22Rv1 (cell line): Measurements from ENCODE around the gene APIP.
A peak's percentile ranks its signal among the peaks of the same experiment; 100 is the strongest.
"Not testable (repeated sequence)": the region's sequence is repeated elsewhere in the genome, so short reads cannot be mapped to it uniquely, and the experiment has no call there.

Source experiments
- H3K27ac ChIP-seq: fragments of 450-650 bp; 2 replicates; pipeline ENCODE4 v1.5.1; 2017
- ZFX ChIP-seq: fragments of 450-650 bp; IDR thresholded peaks from 2 replicates; pipeline ENCODE4 v1.6.1; 2017; ENCODE audit warnings: antibody characterized with exemption, borderline replicate concordance
- TF ChIP-seq, protein P1 (sequence below): fragments of 450-650 bp; IDR thresholded peaks from 2 replicates; pipeline ENCODE4 v1.5.1; 2017; ENCODE audit warnings: mild to moderate bottlenecking

APIP gene

DNA sequence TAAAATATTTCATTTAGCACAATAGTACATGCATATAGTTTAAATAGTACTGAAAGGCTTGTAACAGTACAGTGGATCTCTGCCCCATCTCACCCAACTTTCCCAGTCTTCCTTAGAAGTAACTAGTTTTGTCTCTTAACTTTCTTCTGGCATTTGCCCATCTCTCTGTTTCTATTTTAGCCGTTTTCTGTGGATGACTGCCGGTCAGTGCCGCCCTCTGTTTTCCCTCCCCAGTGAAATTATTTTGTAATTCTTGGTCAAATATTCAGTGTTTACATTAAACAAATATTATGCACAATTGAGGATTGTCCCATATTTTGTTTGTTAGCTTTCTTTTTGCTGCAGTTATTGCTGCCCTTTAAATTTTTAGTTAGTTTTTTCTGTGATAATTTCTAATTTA, 8.5 kb upstream of the APIP start:
- TF ChIP-seq, protein P1, sequence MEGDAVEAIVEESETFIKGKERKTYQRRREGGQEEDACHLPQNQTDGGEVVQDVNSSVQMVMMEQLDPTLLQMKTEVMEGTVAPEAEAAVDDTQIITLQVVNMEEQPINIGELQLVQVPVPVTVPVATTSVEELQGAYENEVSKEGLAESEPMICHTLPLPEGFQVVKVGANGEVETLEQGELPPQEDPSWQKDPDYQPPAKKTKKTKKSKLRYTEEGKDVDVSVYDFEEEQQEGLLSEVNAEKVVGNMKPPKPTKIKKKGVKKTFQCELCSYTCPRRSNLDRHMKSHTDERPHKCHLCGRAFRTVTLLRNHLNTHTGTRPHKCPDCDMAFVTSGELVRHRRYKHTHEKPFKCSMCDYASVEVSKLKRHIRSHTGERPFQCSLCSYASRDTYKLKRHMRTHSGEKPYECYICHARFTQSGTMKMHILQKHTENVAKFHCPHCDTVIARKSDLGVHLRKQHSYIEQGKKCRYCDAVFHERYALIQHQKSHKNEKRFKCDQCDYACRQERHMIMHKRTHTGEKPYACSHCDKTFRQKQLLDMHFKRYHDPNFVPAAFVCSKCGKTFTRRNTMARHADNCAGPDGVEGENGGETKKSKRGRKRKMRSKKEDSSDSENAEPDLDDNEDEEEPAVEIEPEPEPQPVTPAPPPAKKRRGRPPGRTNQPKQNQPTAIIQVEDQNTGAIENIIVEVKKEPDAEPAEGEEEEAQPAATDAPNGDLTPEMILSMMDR, result no peak
- TF ChIP-seq ZFX, result no peak
- H3K27ac ChIP-seq, result no peak overlapping the region

DNA sequence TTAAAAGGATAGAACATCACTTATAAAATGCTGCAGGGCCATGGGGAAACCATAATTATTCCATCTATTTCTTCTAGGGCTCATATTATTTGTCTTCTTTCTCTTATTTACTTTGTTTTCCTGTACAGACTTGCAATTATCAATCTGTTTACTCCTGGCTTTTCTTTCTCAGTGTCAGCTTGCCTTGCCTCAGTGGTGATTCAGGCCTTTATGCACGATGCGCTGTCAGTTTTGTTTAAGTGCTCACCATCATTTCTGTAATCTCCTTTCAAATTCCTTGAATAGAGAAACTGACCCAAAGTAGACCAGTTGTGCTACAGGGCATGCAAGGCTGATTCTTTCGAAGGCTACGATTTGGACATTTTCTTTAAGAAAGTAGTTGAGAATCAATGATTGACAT, 5.0 kb upstream of the APIP start:
- H3K27ac ChIP-seq, result no peak overlapping the region
- TF ChIP-seq ZFX, result no peak
- TF ChIP-seq, protein P1, result no peak

DNA sequence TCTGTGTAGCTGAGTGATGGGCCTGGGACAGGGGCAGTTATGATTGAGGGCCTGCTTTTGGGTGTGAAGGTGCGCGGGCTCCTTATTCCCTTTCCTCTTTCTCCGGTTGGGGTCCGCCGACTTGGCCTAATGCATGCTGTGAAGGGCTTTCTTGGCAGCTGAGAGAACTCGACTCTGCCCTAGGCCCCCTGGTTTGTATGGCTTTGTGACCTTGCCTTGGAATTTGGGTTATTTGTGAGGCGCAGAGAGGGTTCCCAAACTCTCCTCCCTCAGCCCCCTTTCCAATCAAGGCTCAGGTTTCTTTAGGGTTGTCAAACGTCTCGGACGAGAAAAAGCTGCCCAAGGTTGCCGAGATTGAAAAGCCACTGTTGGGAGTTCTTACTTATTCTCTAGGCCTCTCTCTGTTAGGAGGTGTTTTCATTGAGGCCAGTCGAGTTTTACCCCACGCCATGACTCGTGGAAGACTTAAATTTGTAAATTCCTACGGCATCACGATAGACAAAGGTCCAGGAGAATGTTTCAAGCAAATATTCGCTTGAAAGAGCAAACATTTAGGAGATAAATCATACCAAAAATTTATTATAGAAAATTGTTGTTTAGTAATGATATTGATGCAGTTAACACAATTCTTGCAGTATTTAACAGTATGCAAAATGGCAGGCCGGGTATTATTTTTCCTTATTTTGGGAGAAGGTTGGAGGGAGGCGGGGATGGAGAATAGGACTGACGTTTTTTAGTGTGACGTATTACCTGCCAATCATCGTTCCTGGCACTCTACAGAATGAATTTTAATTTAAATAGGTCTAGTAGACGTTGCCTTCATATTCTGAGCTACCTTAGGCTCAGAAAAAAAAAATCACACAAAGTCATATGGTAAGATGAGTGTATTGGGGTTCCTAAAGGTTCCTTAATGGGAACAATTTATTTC, 928 bp upstream of the APIP start:
- TF ChIP-seq, protein P1, result no peak
- TF ChIP-seq ZFX, result no peak
- H3K27ac ChIP-seq, result peak overlapping the region; percentile 97

DNA sequence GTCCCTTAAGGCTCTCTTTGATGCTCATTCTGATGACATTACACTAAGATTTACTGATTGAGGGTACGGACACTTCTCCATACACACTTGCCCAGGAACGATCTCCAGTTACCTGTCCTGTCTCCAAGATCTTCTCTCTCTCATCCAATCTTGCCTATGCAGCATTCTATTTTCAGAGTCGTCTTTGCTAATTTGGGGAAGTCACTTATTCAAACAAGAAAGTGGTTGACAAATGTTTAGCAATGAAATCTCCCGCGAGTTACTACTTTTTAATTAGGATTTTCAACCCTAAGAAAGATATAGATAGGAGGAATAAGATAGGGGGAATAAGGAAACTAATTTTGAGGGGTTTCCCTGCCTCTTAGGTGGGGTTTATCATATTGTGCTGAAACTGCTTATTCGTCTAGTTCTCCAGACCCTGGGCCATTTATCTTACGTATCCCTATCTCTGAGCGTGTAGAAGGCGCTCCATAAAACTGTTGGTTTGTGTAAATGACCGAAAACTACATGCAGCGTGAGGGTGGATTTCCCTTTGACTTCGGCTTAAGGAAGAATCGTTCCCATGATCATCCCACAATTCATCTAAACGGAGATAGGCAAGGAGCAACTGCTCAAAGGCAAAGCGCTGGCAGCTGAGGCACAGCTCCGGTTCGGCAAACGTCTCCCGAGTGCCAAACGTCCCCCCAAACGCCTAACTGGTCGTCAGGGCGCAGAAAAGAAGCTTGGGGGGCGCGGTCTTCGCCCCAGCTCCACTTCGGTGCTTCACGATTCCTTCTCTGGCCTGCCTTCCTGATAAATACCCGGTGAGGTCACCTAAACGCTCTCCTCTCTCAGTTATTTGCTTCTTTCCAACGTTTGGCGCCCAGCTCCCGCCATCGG, 804 bp downstream of the APIP start:
- TF ChIP-seq, protein P1, result no peak
- TF ChIP-seq ZFX, result no peak
- peak overlapping the region; percentile 97 for H3K27ac ChIP-seq

DNA sequence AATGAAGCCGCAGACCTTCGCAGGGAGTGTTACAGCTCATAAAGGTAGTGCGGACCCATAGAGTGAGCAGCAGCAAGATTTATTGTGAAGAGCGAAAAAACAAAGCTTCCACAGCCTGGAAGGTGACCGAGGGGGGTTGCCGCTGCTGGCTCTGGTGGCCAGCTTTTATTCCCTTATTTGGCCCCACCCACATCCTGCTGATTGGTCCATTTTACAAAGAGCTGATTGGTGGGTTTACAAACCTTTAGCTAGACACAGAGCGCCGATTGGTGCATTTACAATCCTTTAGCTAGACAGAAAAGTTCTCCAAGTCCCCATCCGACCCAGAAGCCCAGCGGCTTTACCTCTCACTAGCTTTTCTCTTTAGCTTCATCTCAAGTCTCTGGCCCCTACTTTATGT, 2.6 kb downstream of the APIP start:
- not testable (repeated sequence) for H3K27ac ChIP-seq

DNA sequence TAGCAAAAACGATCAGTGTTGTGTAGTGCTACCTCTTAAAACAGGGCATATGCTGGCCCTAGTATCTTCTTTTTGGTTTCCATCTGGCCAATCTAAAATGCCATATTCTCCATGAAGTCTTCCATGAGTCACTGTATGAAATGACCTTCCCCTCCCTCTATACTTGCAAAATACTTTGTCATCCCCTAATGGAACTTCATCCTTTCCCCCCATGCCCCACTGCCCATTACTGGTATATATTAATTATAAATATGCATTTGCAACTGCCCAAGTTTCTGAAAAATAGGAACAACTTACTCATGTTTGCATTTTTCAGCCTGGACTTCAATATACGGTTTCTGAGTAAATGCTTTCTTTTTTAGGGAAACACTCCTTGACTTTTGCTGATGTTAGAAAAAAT, 4.5 kb downstream of the APIP start:
- H3K27ac ChIP-seq, result peak overlapping the region; percentile 36
- TF ChIP-seq, protein P1, result no peak
- no peak for TF ChIP-seq ZFX

DNA sequence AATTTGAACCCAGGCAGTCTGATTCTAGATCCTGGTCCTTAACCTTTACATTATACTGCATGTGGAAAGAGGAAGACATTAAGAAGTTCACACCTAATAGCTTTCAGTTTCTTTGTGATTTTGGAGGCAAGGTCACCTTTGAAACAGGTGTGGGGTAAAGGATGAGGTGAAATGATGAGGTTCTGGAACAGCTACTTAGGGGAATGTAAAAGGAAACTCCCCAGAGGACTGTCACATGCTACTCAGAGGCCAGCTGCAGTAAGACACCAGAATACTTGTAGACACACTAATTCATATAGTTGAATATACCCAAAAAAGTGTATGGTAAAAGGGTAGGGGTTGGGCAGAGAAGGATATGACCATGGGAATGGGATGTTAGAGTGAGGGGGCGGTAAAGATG, 5.4 kb downstream of the APIP start:
- no peak for TF ChIP-seq ZFX
- TF ChIP-seq, protein P1, result no peak
- peak overlapping the region; percentile 36 for H3K27ac ChIP-seq
